Upper lobe of left lung (tissue), 4 donors: ENCODE measurements around the gene PIGW.

ENCODE experiments used
- POLR2A ChIP-seq, 4 donors: fragments of 450-650 bp; IDR thresholded peaks; one replicate each; pipeline ENCODE4 v1.5.1; 2016 to 2017; ENCODE audit warnings: antibody characterized with exemption in 4 of 4, mild to moderate bottlenecking in 2 of 4
- POLR2AphosphoS5 ChIP-seq, 2 donors: sonication (generic); formaldehyde crosslinking; IDR thresholded peaks; one replicate each; pipeline ENCODE4 v1.5.1; 2017; ENCODE audit warnings: antibody characterized with exemption in 2 of 2
- TF ChIP-seq, protein P1 (sequence below), 6 experiments: fragments of 450-650 bp in 4 of 6; fragments of 200-600 bp in 2 of 6; sonication (generic) in 2 of 6; IDR thresholded peaks; one replicate each; pipeline ENCODE4 v1.5.1; 2016 to 2019; ENCODE audit warnings: antibody characterized with exemption in 6 of 6

DNA sequence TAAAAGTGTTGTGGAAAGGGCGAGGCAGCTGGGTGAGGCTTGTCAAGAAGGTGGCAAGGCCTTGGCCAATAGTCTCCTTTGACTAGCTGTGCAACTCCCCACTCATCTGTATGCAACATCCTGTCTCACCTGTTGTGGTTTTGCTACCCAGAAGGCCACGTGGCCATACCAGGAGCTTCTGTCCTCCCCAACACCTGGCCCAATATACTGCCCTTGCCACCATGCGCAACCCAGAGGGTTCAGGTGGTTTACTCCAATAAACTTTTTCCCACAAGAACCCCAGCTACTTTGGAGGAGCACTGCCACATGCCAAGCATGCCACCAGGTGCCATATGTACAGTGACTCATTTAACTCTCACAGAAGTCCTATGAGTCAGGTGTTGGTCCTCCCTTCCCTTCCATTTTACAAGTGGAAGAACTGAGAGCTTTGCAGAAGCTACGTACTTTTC lies 10.3 kb upstream of the PIGW start:
- TF ChIP-seq, protein P1, sequence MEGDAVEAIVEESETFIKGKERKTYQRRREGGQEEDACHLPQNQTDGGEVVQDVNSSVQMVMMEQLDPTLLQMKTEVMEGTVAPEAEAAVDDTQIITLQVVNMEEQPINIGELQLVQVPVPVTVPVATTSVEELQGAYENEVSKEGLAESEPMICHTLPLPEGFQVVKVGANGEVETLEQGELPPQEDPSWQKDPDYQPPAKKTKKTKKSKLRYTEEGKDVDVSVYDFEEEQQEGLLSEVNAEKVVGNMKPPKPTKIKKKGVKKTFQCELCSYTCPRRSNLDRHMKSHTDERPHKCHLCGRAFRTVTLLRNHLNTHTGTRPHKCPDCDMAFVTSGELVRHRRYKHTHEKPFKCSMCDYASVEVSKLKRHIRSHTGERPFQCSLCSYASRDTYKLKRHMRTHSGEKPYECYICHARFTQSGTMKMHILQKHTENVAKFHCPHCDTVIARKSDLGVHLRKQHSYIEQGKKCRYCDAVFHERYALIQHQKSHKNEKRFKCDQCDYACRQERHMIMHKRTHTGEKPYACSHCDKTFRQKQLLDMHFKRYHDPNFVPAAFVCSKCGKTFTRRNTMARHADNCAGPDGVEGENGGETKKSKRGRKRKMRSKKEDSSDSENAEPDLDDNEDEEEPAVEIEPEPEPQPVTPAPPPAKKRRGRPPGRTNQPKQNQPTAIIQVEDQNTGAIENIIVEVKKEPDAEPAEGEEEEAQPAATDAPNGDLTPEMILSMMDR (IDR thresholded peaks at IDR 0.05), result no peak
- TF ChIP-seq POLR2AphosphoS5 (IDR thresholded peaks at IDR 0.05) (no peak), POLR2A (IDR thresholded peaks at IDR 0.05) (no peak)
